GM12875 (cell line): ENCODE results near the gene ARL6IP1.
A peak's percentile ranks its signal among the peaks of the same experiment; 100 is the strongest.

Source experiments
- H3K4me3 ChIP-seq: one replicate; pipeline ENCODE4 v1.5.1; 2011; ENCODE audit warnings: low read depth, low read length, control low read depth
- TF ChIP-seq, protein P1 (sequence below): IDR thresholded peaks from 2 replicates; pipeline ENCODE4 v1.5.1; 2011; ENCODE audit warnings: low read depth, mild to moderate bottlenecking, control low read depth, inconsistent platforms, low read length, moderate library complexity, borderline replicate concordance; ENCODE audit not compliant: insufficient read depth

The ARL6IP1 gene

DNA sequence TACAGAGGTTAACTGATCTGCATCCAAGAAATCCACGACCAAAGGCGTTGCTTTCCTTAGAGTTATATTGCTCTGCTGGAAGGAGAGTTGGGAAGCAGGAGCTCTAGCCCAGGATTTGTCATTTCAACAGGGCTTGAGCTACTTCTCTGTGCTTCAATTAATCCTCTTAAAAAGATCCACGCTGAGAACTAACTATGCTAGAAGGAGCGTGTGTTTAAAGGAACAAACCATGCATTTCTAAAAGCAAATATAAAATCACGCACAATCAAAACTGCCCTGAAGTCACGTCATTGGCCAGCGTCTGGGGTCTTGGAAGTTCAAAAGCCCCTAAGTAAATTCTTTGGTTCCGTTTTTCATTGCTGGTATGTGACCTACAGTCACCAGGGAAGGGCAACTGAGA lies 1.1 kb downstream of the ARL6IP1 start:
- TF ChIP-seq, protein P1, sequence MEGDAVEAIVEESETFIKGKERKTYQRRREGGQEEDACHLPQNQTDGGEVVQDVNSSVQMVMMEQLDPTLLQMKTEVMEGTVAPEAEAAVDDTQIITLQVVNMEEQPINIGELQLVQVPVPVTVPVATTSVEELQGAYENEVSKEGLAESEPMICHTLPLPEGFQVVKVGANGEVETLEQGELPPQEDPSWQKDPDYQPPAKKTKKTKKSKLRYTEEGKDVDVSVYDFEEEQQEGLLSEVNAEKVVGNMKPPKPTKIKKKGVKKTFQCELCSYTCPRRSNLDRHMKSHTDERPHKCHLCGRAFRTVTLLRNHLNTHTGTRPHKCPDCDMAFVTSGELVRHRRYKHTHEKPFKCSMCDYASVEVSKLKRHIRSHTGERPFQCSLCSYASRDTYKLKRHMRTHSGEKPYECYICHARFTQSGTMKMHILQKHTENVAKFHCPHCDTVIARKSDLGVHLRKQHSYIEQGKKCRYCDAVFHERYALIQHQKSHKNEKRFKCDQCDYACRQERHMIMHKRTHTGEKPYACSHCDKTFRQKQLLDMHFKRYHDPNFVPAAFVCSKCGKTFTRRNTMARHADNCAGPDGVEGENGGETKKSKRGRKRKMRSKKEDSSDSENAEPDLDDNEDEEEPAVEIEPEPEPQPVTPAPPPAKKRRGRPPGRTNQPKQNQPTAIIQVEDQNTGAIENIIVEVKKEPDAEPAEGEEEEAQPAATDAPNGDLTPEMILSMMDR = no peak
- H3K4me3 ChIP-seq = peak overlapping the region; percentile 67

DNA sequence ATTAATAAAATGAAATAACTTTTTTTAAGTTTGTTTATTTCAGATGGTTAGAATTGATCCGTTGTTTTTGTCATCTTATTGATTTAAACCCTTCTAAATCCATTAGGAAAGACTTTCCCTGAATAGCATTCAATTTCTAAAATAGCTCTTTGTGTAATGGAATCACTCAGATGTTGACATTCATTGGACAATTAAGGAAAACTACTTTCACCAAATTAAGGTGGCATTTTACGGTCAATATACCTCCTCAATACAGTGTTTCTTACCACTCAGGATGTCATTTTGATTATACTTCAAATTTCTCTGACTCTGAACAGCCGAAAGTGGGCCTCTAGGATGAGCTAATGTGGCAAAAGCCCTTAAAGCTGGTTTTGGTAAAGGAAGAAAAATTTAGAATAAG lies 1.8 kb downstream of the ARL6IP1 start:
- no peak overlapping the region for H3K4me3 ChIP-seq
- TF ChIP-seq, protein P1 = no peak

GRCh38 chr16:18797746-18798145 lies 3.6 kb downstream of the ARL6IP1 start:
- TF ChIP-seq, protein P1 = no peak
- H3K4me3 ChIP-seq = no peak overlapping the region

DNA sequence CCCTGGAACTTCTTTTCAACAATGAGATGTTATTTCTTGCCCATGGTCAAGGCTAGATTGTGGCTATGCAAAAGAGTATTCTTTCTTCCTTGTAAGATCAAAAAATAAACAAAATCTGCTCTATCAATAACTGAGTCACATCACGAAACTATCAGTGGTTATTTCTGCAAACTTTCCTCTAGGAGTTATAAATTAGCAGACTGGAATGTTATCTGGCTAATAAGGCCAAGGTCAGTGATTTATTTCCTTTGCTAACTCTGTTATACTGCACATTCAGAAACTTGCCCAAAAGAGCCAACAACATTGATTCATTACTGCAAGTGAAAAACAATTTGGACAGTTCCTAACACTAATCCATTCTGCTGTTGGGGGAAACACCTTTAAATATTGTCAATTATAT lies 5.0 kb downstream of the ARL6IP1 start:
- no peak overlapping the region for H3K4me3 ChIP-seq
- TF ChIP-seq, protein P1 = no peak

GRCh38 chr16:18792836-18793433 lies 8.4 kb downstream of the ARL6IP1 start:
- TF ChIP-seq, protein P1 = no peak
- H3K4me3 ChIP-seq = no peak overlapping the region

- peak within 1 kb of the TSS; percentile 86 for H3K4me3 ChIP-seq
- TF ChIP-seq, protein P1 = no peak
These were observed 11.3 kb downstream of the ARL6IP1 start, which contains the start of gene RPS15A for GRCh38 chr16:18789850-18790706. Gene RPS15A, minus strand, starts transcription at chr16:18790334. Its CDS starts 1,221 bp downstream, at chr16:18789113.

- peak overlapping the region; percentile 86 for H3K4me3 ChIP-seq
- TF ChIP-seq, protein P1 = no peak
These were observed 11.9 kb downstream of the ARL6IP1 start for GRCh38 chr16:18789515-18789849.
